HepG2 (cell line): ENCODE measurements around the gene KRT36.

Experiments used
- CBX5 ChIP-seq: sonication (generic); formaldehyde crosslinking; IDR thresholded peaks from 2 replicates; pipeline ENCODE4 v1.4.0; 2020; ENCODE audit warnings: missing genetic modification reagents, borderline replicate concordance
- TAF1 ChIP-seq: sonication (generic); formaldehyde crosslinking; IDR thresholded peaks from 2 replicates; pipeline ENCODE4 v1.4.0; 2020; ENCODE audit warnings: missing genetic modification reagents
- ZNF678 ChIP-seq: sonication (generic); formaldehyde crosslinking; IDR thresholded peaks from 2 replicates; pipeline ENCODE4 v1.4.0; 2020; ENCODE audit warnings: mild to moderate bottlenecking, missing genetic modification reagents

DNA sequence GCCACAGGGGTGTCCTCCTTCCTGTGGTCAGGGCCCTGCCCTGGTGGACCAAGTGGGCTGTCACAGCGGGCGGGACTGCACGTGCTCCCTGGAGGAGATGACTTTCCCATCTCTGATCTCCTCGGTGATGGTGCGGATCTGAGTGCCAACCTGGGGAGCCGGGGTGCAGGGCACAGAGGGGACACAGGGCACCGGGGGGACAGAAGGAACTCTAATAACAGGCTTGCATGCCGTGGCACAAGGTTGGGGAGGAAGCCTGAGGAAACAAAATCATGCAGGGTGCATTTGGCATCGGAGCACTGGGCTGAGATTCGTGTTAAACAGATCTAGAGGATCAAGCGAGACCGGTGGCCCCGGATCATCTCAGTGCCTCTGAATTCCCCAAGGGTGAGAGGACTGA lies 3.4 kb downstream of the KRT36 start:
- TF ChIP-seq ZNF678 (CRISPR knock-in tag) (no peak), CBX5 (no peak), TAF1 (CRISPR knock-in tag) (no peak)
